ENCODE data around the gene TEX48.

DNA sequence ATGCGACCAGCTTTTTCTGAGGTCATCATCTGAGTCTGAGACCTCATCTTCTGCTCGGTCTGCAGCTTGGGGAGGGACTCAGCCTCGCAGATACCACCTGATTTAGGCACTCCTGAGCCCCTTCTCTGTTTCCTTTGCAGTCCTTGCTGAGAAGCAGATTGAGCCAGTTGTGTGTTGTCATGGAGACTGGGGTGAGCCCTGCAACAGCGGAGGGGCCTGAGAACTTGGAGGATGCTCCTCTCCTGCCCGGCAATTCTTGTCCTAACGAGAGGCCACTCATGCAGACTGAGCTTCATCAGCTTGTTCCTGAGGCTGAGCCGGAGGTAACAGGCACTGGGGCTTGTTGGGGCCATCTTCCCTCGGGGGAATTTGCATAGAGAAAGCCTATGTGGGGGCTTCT is 43.6 kb downstream of the TEX48 start:
- TF ChIP-seq GATA2 (IDR thresholded peaks at IDR 0.05; ENCODE audit: low read depth, low read length) (no peak), GATA3 (IDR thresholded peaks at IDR 0.05; ENCODE audit: low read depth, low read length) (no peak)
